ENCODE data around the gene SLC27A1. TPM values are rescaled to one million over a fixed set of nuclear protein-coding genes. Genes with fewer than 3 reads are reported as not detected.

Gene SLC27A1
- total and polyA plus RNA-seq, 9 of the 15 experiments (the other 6 are each of a cell fraction or from before 2014, with no cell fraction given), result 0.06 to 3.0 (median 1.1) TPM

DNA sequence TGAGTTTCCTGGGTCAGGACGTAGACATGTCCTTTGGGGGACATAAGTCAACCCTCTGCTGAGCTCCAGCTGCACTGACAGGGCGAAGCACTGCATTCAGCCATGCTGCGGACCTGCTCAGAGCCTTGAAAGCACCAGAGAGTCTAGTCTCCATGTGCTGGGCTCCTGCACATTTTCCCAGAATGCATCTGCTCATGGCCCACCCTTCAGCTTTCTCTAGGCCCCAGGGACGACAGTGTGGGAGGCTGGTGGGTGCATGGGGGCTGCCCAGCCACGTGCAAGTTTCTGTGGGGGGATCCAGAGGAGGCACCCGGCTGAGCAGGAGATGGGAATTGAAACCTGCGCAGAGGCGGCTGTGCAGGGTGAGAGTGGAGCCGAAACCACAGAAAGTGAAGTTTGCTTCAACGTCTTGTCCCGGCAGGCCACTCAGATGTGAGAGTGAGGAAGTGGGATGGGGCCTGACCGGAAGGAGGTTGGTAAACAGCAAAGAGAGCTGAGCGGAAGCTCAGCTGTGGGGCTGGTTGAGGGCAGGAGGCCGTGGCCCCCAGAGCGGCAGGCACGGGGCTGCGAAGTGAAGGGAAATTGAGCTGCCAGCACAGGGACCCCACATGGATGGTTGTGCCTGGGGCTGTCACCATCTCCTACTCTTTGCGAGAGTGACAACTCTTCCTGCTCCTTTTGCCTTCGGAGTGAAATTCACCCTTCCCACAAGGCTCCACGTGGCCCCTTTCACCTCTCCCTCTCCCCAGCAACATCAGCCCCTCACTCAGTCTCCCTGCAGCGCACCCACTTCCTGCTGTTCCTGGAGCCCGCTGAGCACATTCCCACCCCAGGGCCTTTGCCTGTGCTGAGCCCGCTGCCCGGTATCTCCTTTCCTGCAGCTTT, 52.9 kb downstream of the SLC27A1 start (continued):
- TF ChIP-seq, protein P1, sequence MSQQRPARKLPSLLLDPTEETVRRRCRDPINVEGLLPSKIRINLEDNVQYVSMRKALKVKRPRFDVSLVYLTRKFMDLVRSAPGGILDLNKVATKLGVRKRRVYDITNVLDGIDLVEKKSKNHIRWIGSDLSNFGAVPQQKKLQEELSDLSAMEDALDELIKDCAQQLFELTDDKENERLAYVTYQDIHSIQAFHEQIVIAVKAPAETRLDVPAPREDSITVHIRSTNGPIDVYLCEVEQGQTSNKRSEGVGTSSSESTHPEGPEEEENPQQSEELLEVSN (IDR thresholded peaks at IDR 0.05; ENCODE audit: borderline replicate concordance in 1 of 2, extremely low read depth in 1 of 2, insufficient read depth in 1 of 2, insufficient read length in 1 of 2, low read depth in 1 of 2, low read length in 1 of 2, poor library complexity in 1 of 2, severe bottlenecking in 1 of 2), result peak in 1 of 2 experiments; percentile 8
- TF ChIP-seq, protein P2, sequence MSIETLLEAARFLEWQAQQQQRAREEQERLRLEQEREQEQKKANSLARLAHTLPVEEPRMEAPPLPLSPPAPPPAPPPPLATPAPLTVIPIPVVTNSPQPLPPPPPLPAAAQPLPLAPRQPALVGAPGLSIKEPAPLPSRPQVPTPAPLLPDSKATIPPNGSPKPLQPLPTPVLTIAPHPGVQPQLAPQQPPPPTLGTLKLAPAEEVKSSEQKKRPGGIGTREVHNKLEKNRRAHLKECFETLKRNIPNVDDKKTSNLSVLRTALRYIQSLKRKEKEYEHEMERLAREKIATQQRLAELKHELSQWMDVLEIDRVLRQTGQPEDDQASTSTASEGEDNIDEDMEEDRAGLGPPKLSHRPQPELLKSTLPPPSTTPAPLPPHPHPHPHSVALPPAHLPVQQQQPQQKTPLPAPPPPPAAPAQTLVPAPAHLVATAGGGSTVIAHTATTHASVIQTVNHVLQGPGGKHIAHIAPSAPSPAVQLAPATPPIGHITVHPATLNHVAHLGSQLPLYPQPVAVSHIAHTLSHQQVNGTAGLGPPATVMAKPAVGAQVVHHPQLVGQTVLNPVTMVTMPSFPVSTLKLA (conservative IDR thresholded peaks at IDR 0.05), result no peak
- TF ChIP-seq ZBED1 (IDR thresholded peaks at IDR 0.05) (no peak), ZNF282 (CRISPR knock-in tag; IDR thresholded peaks at IDR 0.05) (no peak), RHOXF2B (CRISPR knock-in tag; conservative IDR thresholded peaks at IDR 0.05) (no peak), MXI1 (IDR thresholded peaks at IDR 0.05; ENCODE audit: low read depth, low read length) (no peak), RFX7 (CRISPR knock-in tag; IDR thresholded peaks at IDR 0.05) (no peak)
- TF ChIP-seq, protein P3, sequence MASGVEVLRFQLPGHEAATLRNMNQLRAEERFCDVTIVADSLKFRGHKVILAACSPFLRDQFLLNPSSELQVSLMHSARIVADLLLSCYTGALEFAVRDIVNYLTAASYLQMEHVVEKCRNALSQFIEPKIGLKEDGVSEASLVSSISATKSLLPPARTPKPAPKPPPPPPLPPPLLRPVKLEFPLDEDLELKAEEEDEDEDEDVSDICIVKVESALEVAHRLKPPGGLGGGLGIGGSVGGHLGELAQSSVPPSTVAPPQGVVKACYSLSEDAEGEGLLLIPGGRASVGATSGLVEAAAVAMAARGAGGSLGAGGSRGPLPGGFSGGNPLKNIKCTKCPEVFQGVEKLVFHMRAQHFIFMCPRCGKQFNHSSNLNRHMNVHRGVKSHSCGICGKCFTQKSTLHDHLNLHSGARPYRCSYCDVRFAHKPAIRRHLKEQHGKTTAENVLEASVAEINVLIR (CRISPR knock-in tag; IDR thresholded peaks at IDR 0.05), result no peak
- TF ChIP-seq, protein P4, sequence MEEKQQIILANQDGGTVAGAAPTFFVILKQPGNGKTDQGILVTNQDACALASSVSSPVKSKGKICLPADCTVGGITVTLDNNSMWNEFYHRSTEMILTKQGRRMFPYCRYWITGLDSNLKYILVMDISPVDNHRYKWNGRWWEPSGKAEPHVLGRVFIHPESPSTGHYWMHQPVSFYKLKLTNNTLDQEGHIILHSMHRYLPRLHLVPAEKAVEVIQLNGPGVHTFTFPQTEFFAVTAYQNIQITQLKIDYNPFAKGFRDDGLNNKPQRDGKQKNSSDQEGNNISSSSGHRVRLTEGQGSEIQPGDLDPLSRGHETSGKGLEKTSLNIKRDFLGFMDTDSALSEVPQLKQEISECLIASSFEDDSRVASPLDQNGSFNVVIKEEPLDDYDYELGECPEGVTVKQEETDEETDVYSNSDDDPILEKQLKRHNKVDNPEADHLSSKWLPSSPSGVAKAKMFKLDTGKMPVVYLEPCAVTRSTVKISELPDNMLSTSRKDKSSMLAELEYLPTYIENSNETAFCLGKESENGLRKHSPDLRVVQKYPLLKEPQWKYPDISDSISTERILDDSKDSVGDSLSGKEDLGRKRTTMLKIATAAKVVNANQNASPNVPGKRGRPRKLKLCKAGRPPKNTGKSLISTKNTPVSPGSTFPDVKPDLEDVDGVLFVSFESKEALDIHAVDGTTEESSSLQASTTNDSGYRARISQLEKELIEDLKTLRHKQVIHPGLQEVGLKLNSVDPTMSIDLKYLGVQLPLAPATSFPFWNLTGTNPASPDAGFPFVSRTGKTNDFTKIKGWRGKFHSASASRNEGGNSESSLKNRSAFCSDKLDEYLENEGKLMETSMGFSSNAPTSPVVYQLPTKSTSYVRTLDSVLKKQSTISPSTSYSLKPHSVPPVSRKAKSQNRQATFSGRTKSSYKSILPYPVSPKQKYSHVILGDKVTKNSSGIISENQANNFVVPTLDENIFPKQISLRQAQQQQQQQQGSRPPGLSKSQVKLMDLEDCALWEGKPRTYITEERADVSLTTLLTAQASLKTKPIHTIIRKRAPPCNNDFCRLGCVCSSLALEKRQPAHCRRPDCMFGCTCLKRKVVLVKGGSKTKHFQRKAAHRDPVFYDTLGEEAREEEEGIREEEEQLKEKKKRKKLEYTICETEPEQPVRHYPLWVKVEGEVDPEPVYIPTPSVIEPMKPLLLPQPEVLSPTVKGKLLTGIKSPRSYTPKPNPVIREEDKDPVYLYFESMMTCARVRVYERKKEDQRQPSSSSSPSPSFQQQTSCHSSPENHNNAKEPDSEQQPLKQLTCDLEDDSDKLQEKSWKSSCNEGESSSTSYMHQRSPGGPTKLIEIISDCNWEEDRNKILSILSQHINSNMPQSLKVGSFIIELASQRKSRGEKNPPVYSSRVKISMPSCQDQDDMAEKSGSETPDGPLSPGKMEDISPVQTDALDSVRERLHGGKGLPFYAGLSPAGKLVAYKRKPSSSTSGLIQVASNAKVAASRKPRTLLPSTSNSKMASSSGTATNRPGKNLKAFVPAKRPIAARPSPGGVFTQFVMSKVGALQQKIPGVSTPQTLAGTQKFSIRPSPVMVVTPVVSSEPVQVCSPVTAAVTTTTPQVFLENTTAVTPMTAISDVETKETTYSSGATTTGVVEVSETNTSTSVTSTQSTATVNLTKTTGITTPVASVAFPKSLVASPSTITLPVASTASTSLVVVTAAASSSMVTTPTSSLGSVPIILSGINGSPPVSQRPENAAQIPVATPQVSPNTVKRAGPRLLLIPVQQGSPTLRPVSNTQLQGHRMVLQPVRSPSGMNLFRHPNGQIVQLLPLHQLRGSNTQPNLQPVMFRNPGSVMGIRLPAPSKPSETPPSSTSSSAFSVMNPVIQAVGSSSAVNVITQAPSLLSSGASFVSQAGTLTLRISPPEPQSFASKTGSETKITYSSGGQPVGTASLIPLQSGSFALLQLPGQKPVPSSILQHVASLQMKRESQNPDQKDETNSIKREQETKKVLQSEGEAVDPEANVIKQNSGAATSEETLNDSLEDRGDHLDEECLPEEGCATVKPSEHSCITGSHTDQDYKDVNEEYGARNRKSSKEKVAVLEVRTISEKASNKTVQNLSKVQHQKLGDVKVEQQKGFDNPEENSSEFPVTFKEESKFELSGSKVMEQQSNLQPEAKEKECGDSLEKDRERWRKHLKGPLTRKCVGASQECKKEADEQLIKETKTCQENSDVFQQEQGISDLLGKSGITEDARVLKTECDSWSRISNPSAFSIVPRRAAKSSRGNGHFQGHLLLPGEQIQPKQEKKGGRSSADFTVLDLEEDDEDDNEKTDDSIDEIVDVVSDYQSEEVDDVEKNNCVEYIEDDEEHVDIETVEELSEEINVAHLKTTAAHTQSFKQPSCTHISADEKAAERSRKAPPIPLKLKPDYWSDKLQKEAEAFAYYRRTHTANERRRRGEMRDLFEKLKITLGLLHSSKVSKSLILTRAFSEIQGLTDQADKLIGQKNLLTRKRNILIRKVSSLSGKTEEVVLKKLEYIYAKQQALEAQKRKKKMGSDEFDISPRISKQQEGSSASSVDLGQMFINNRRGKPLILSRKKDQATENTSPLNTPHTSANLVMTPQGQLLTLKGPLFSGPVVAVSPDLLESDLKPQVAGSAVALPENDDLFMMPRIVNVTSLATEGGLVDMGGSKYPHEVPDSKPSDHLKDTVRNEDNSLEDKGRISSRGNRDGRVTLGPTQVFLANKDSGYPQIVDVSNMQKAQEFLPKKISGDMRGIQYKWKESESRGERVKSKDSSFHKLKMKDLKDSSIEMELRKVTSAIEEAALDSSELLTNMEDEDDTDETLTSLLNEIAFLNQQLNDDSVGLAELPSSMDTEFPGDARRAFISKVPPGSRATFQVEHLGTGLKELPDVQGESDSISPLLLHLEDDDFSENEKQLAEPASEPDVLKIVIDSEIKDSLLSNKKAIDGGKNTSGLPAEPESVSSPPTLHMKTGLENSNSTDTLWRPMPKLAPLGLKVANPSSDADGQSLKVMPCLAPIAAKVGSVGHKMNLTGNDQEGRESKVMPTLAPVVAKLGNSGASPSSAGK (IDR thresholded peaks at IDR 0.05), result 0 out of 2 replicates have a peak, but pooled peaks have one; percentile 22
